HEK293 (cell line): ENCODE results near the gene TTLL11.

Experiments
- KLF16 ChIP-seq: fragments of 450-650 bp; formaldehyde crosslinking; IDR thresholded peaks from 2 replicates; pipeline ENCODE4 v1.5.1; 2017; ENCODE audit warnings: missing biosample characterization, missing genetic modification characterization
- REST ChIP-seq: fragments of 450-650 bp; formaldehyde crosslinking; IDR thresholded peaks from 2 replicates; pipeline ENCODE4 v1.5.1; 2016; ENCODE audit warnings: missing biosample characterization, missing genetic modification characterization
- SCRT1 ChIP-seq: fragments of 450-650 bp; formaldehyde crosslinking; IDR thresholded peaks from 2 replicates; pipeline ENCODE4 v1.5.1; 2016; ENCODE audit warnings: missing biosample characterization, missing genetic modification characterization, borderline replicate concordance

DNA sequence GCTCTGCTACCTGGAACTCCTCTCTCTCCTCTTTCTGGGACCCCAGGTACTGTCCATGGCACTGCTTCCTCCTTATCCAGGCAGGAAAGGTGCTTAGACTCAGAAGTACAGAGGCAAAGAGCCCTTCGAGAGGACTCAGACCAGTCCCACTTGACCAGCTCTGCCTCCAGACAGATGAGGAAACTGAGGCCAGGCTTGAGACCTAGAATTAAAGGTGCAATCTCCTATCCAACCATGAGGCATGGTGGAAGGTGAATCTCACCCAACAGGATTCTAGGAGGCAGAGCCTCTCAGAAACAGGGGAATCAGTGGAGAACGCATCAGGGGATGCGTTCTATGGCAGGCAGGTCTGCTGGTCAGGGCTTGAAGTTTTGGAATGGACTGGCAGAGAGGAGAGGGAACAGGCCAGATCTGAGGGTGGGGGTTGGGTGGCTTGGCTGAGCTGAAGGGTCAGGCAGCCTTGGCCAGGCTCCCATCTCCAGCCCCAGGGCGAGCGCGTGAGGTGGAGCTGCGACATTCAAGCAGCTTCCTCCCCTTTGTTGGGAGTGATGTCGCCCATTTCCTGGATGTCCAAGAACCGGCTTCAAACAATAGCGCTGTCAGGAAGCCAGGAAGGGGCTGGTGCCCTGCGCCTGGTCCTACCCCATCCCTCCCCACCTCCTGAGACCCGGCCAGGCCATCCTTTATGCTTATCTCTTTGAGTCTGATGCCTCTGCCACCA is 40.3 kb upstream of the TTLL11 start:
- TF ChIP-seq KLF16 (no peak), SCRT1 (tag by site-specific recombination) (no peak), REST (no peak)
